Measurements from ENCODE around the gene DVL2.

DVL2 gene

DNA sequence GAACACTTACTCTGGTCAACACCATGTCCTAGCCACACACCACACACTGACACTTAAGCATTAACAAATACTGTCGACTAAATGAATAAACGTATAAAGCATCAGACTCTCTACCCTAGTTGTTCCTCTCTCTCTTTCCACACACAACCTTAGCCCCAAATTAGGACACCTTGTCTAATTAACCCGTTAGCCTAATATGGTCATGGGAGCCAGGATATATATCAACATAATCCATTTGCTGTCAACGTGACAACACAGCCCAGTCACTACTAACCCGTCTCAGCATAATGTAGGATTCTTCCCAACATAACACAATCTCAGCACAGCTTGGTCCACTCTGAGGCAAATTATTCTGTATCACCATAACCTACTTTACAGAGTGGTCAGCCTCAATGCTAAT is 2.2 kb downstream of the DVL2 start:
- TF ChIP-seq ZNF70 (CRISPR knock-in tag; IDR thresholded peaks at IDR 0.05) (no peak), BACH2 (CRISPR knock-in tag; IDR thresholded peaks at IDR 0.05; ENCODE audit: borderline replicate concordance) (no peak), CSDC2 (CRISPR knock-in tag; IDR thresholded peaks at IDR 0.05) (no peak), SNAI2 (CRISPR knock-in tag; IDR thresholded peaks at IDR 0.05) (no peak), OSR1 (CRISPR knock-in tag; IDR thresholded peaks at IDR 0.05) (no peak), GLIS3 (CRISPR knock-in tag; IDR thresholded peaks at IDR 0.05) (no peak), RARB (CRISPR knock-in tag; IDR thresholded peaks at IDR 0.05) (no peak), ISL1 (CRISPR knock-in tag; IDR thresholded peaks at IDR 0.05) (no peak), TOX (CRISPR knock-in tag; IDR thresholded peaks at IDR 0.05; ENCODE audit: borderline replicate concordance) (no peak), CREB5 (CRISPR knock-in tag; IDR thresholded peaks at IDR 0.05; ENCODE audit: low read depth) (no peak), POU6F1 (CRISPR knock-in tag; IDR thresholded peaks at IDR 0.05; ENCODE audit: borderline replicate concordance, low read depth) (no peak), ZNF565 (CRISPR knock-in tag; conservative IDR thresholded peaks at IDR 0.05; ENCODE audit: low read depth) (no peak), ESRRG (CRISPR knock-in tag; IDR thresholded peaks at IDR 0.05) (no peak), ZFP3 (CRISPR knock-in tag; IDR thresholded peaks at IDR 0.05) (no peak)
- TF ChIP-seq, protein P1, sequence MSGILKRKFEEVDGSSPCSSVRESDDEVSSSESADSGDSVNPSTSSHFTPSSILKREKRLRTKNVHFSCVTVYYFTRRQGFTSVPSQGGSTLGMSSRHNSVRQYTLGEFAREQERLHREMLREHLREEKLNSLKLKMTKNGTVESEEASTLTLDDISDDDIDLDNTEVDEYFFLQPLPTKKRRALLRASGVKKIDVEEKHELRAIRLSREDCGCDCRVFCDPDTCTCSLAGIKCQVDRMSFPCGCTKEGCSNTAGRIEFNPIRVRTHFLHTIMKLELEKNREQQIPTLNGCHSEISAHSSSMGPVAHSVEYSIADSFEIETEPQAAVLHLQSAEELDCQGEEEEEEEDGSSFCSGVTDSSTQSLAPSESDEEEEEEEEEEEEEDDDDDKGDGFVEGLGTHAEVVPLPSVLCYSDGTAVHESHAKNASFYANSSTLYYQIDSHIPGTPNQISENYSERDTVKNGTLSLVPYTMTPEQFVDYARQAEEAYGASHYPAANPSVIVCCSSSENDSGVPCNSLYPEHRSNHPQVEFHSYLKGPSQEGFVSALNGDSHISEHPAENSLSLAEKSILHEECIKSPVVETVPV (CRISPR knock-in tag; IDR thresholded peaks at IDR 0.05) = no peak
- ATAC-seq = no peak

DNA sequence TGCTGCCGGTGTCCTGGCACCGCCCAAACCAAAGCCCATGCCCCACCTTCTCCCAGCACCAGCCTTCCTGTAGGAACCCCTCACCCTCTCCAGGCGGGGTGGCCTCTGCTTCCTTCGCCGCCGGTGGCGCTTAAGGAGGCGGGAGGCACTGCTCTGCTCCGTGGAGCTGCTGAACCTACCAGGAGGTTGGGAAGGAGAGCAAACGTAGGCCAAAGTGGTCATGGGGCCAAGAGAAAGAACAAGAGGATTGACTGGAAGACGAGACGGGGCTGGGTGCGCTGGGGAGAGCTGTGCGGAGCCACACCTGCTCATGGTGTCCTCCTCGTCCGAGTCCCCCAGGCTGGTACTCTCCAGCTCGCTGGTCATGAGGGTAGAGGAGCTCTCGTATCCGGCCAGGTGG is 4.8 kb downstream of the DVL2 start:
- no peak for TF ChIP-seq RARB (CRISPR knock-in tag; IDR thresholded peaks at IDR 0.05)
- no peak for TF ChIP-seq ESRRG (CRISPR knock-in tag; IDR thresholded peaks at IDR 0.05)
- no peak for TF ChIP-seq TCF4 (CRISPR knock-in tag; IDR thresholded peaks at IDR 0.05; ENCODE audit: borderline replicate concordance)
- no peak for TF ChIP-seq PPARA (CRISPR knock-in tag; IDR thresholded peaks at IDR 0.05; ENCODE audit: borderline replicate concordance)
- no peak for TF ChIP-seq CREB5 (CRISPR knock-in tag; IDR thresholded peaks at IDR 0.05; ENCODE audit: low read depth)
- no peak for TF ChIP-seq ARNTL (CRISPR knock-in tag; IDR thresholded peaks at IDR 0.05; ENCODE audit: borderline replicate concordance, low read depth)
- no peak for TF ChIP-seq ZFP30 (CRISPR knock-in tag; IDR thresholded peaks at IDR 0.05)
- TF ChIP-seq ZNF565 (CRISPR knock-in tag; conservative IDR thresholded peaks at IDR 0.05; ENCODE audit: low read depth) = no peak
- TF ChIP-seq TSHZ2 (CRISPR knock-in tag; IDR thresholded peaks at IDR 0.05) = no peak
- no peak for TF ChIP-seq ISL1 (CRISPR knock-in tag; IDR thresholded peaks at IDR 0.05)
- no peak for TF ChIP-seq ZNF70 (CRISPR knock-in tag; IDR thresholded peaks at IDR 0.05)
- no peak for TF ChIP-seq BACH2 (CRISPR knock-in tag; IDR thresholded peaks at IDR 0.05; ENCODE audit: borderline replicate concordance)
- TF ChIP-seq TOX (CRISPR knock-in tag; IDR thresholded peaks at IDR 0.05; ENCODE audit: borderline replicate concordance) = no peak
- TF ChIP-seq SNAI2 (CRISPR knock-in tag; IDR thresholded peaks at IDR 0.05) = no peak
- TF ChIP-seq, protein P1 (CRISPR knock-in tag; IDR thresholded peaks at IDR 0.05) = no peak
- no peak for ATAC-seq
